C4-2B (cell line): ENCODE data around the gene MAML3.

Source experiments
- ZFX ChIP-seq: fragments of 450-650 bp; IDR thresholded peaks from 2 replicates; pipeline ENCODE4 v1.6.1; 2017
- TF ChIP-seq, protein P1 (sequence below): fragments of 450-650 bp; conservative IDR thresholded peaks from 2 replicates; pipeline ENCODE4 v1.5.1; 2017; ENCODE audit warnings: mild to moderate bottlenecking

DNA sequence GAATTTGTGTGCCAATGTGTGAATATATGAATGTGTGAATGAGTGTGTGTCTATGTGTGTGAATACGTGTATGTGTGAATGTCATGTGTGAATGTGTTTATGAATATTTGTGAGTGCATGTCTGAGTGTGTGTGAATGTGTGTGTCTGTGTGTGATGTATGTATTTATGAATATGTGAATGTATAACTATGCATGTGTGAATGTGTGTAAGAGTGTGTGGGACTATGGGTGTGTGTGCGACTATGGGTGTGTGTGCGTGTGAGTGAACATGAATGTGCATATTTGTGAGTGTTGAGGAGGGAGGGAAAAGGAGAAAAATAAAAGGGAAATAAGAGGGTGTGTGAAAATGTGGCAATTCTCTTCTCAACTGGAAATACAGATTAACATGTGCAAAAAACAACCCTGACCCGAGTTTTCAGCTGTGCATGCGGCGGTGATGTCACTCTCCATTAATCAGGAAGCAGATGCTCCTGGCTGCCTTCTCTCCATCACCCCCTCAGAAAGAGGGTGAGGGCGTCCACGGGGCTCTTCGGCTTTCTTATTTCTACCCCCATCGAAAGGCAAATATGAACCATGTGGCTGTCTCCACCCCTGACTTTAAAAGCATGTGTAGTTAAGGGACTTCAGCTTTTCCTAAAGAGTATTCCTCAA lies 219.8 kb downstream of the MAML3 start:
- TF ChIP-seq, protein P1, sequence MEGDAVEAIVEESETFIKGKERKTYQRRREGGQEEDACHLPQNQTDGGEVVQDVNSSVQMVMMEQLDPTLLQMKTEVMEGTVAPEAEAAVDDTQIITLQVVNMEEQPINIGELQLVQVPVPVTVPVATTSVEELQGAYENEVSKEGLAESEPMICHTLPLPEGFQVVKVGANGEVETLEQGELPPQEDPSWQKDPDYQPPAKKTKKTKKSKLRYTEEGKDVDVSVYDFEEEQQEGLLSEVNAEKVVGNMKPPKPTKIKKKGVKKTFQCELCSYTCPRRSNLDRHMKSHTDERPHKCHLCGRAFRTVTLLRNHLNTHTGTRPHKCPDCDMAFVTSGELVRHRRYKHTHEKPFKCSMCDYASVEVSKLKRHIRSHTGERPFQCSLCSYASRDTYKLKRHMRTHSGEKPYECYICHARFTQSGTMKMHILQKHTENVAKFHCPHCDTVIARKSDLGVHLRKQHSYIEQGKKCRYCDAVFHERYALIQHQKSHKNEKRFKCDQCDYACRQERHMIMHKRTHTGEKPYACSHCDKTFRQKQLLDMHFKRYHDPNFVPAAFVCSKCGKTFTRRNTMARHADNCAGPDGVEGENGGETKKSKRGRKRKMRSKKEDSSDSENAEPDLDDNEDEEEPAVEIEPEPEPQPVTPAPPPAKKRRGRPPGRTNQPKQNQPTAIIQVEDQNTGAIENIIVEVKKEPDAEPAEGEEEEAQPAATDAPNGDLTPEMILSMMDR: no peak
- no peak for TF ChIP-seq ZFX
